ENCODE results near the gene GCNT1.
"Not testable (repeated sequence)": the region's sequence is repeated elsewhere in the genome, so short reads cannot be mapped to it uniquely, and the experiment has no call there.

Gene GCNT1

GRCh38 chr9:76486151-76486550 lies 27.2 kb downstream of the GCNT1 start:
- no peak for DNase-seq (ENCODE audit: low read depth in 2 of 3, low spot score in 2 of 3)

- DNase-seq (ENCODE audit: low read depth in 2 of 3, low spot score in 2 of 3) = no peak
Observed at GRCh38 chr9:76490249-76490990, 31.4 kb downstream of the GCNT1 start.

- DNase-seq (ENCODE audit: low read depth in 2 of 3, low spot score in 2 of 3) = not testable (repeated sequence)
Observed at GRCh38 chr9:76491056-76491455, 32.1 kb downstream of the GCNT1 start.

- not testable (repeated sequence) for DNase-seq (ENCODE audit: low read depth in 2 of 3, low spot score in 2 of 3)
Observed at GRCh38 chr9:76493496-76493895, 34.5 kb downstream of the GCNT1 start.

GRCh38 chr9:76500061-76500460 lies 41.1 kb downstream of the GCNT1 start:
- DNase-seq (ENCODE audit: low read depth in 2 of 3, low spot score in 2 of 3) = no peak

- DNase-seq (ENCODE audit: low read depth in 2 of 3, low spot score in 2 of 3) = no peak
Observed at GRCh38 chr9:76502746-76503145, 43.8 kb downstream of the GCNT1 start.

GRCh38 chr9:76510041-76510440 lies 51.1 kb downstream of the GCNT1 start:
- no peak for DNase-seq (ENCODE audit: low read depth in 2 of 3, low spot score in 2 of 3)

- DNase-seq (ENCODE audit: low read depth in 2 of 3, low spot score in 2 of 3) = no peak
Observed at GRCh38 chr9:76510446-76510845, 51.5 kb downstream of the GCNT1 start.

- no peak for DNase-seq (ENCODE audit: low read depth in 2 of 3, low spot score in 2 of 3)
Observed at GRCh38 chr9:76512826-76513225, 53.8 kb downstream of the GCNT1 start.

GRCh38 chr9:76516350-76516749 lies 57.4 kb downstream of the GCNT1 start:
- DNase-seq (ENCODE audit: low read depth in 2 of 3, low spot score in 2 of 3) = no peak

- DNase-seq (ENCODE audit: low read depth in 2 of 3, low spot score in 2 of 3) = no peak
Observed at GRCh38 chr9:76516871-76517270, 57.9 kb downstream of the GCNT1 start.

- DNase-seq (ENCODE audit: low read depth in 2 of 3, low spot score in 2 of 3) = no peak
Observed at GRCh38 chr9:76519075-76519835, 60.3 kb downstream of the GCNT1 start.

GRCh38 chr9:76521244-76521681 lies 62.3 kb downstream of the GCNT1 start:
- DNase-seq (ENCODE audit: low read depth in 2 of 3, low spot score in 2 of 3) = no peak

- no peak for DNase-seq (ENCODE audit: low read depth in 2 of 3, low spot score in 2 of 3)
Observed at GRCh38 chr9:76521906-76522305, 62.9 kb downstream of the GCNT1 start.

GRCh38 chr9:76523617-76524200 lies 64.7 kb downstream of the GCNT1 start:
- DNase-seq (ENCODE audit: low read depth in 2 of 3, low spot score in 2 of 3) = not testable (repeated sequence)

GRCh38 chr9:76525196-76525595 lies 66.2 kb downstream of the GCNT1 start:
- DNase-seq (ENCODE audit: low read depth in 2 of 3, low spot score in 2 of 3) = no peak

- DNase-seq (ENCODE audit: low read depth in 2 of 3, low spot score in 2 of 3) = no peak
Observed at GRCh38 chr9:76526026-76526425, 67.0 kb downstream of the GCNT1 start.

GRCh38 chr9:76528056-76528455 lies 69.1 kb downstream of the GCNT1 start:
- no peak for DNase-seq (ENCODE audit: low read depth in 2 of 3, low spot score in 2 of 3)

GRCh38 chr9:76528642-76529190 lies 69.7 kb downstream of the GCNT1 start:
- no peak for DNase-seq (ENCODE audit: low read depth in 2 of 3, low spot score in 2 of 3)

- DNase-seq (ENCODE audit: low read depth in 2 of 3, low spot score in 2 of 3) = no peak
Observed at GRCh38 chr9:76529653-76530052, 70.7 kb downstream of the GCNT1 start.

- DNase-seq (ENCODE audit: low read depth in 2 of 3, low spot score in 2 of 3) = no peak
Observed at GRCh38 chr9:76530458-76531110, 71.6 kb downstream of the GCNT1 start.

Data from activated CD8-positive, alpha-beta memory T cell treated with anti-CD3 and anti-CD28 coated beads for 48 hours (primary cell).